AG10803 (cell line): ENCODE data around the gene FAM107B.
A peak's percentile ranks its signal among the peaks of the same experiment; 100 is the strongest.

Experiments
- DNase-seq: peaks from one replicate; pipeline ENCODE4 v3.0.0; 2010; ENCODE audit warnings: low read depth
- H3K4me3 ChIP-seq: 2 replicates; pipeline ENCODE4 v1.5.1; 2011; ENCODE audit warnings: mild to moderate bottlenecking, low read length, control low read depth
- CTCF ChIP-seq: conservative IDR thresholded peaks from 2 replicates; pipeline ENCODE4 v1.5.1; 2011; ENCODE audit warnings: mild to moderate bottlenecking, low read length, control low read depth, inconsistent platforms

Gene FAM107B

GRCh38 chr10:14557567-14557966 is 217.1 kb downstream of the FAM107B start:
- TF ChIP-seq CTCF, result no peak
- H3K4me3 ChIP-seq, result no peak overlapping the region
- DNase-seq, result no peak

GRCh38 chr10:14556285-14556956 is 218.3 kb downstream of the FAM107B start:
- no peak for TF ChIP-seq CTCF
- H3K4me3 ChIP-seq, result no peak overlapping the region
- DNase-seq, result no peak

GRCh38 chr10:14555807-14556206 is 218.9 kb downstream of the FAM107B start:
- DNase-seq, result no peak
- no peak for TF ChIP-seq CTCF
- no peak overlapping the region for H3K4me3 ChIP-seq

- no peak for DNase-seq
- no peak for TF ChIP-seq CTCF
These were observed 220.0 kb downstream of the FAM107B start for GRCh38 chr10:14554491-14555205.

GRCh38 chr10:14554091-14554490 is 220.6 kb downstream of the FAM107B start:
- no peak for DNase-seq
- no peak for TF ChIP-seq CTCF
- H3K4me3 ChIP-seq, result no peak overlapping the region

More at GRCh38 chr10:14554491-14555205, 220.0 kb downstream of the FAM107B start:
- H3K4me3 ChIP-seq, result no peak overlapping the region

- TF ChIP-seq CTCF, result no peak
- peak; percentile 70 for DNase-seq
- H3K4me3 ChIP-seq, result no peak overlapping the region
These were observed 221.2 kb downstream of the FAM107B start for GRCh38 chr10:14553448-14553847.

GRCh38 chr10:14552015-14552414 is 222.7 kb downstream of the FAM107B start:
- TF ChIP-seq CTCF, result no peak
- no peak for DNase-seq
- no peak overlapping the region for H3K4me3 ChIP-seq
